WTC11 (cell line): ENCODE data around the gene ELFN1. TPM values are rescaled to one million over a fixed set of nuclear protein-coding genes. Genes with fewer than 3 reads are reported as not detected.

Source experiments
- ATAC-seq: fragments of 200-7000 bp; cut with Tn5 transposase; 2 replicates; pipeline ENCODE4 v1.10.0; 2021; ENCODE audit warnings: mild to moderate bottlenecking, moderate library complexity
- CTCF ChIA-PET: fragments of 300-600 bp; sonication (Branson Sonifier 250); formaldehyde crosslinking; loops from one replicate; lab custom pipeline; 2021; ENCODE audit warnings: antibody characterized with exemption; lab: Charles Lee
- POLR2A ChIA-PET: fragments of 350-600 bp; sonication (Branson Sonifier 250); formaldehyde crosslinking; loops from one replicate; lab custom pipeline; 2021; ENCODE audit warnings: antibody characterized with exemption; lab: Charles Lee
- DNase-seq: peaks from one replicate; pipeline ENCODE4 v3.0.0; 2021; ENCODE audit warnings: low spot score
- H3K27ac Mint-ChIP-seq: 2 replicates; pipeline ENCODE4 v1.8.0; 2021; ENCODE audit warnings: mixed read lengths
- H3K27me3 Mint-ChIP-seq: 2 replicates; pipeline ENCODE4 v1.8.0; 2021; ENCODE audit warnings: low read depth, mild to moderate bottlenecking, moderate library complexity, mixed read lengths
- H3K36me3 Mint-ChIP-seq: 2 replicates; pipeline ENCODE4 v1.8.0; 2021; ENCODE audit warnings: mixed read lengths
- H3K4me1 Mint-ChIP-seq: 2 replicates; pipeline ENCODE4 v1.8.0; 2022; ENCODE audit warnings: mixed read lengths
- H3K4me3 Mint-ChIP-seq: 2 replicates; pipeline ENCODE4 v1.8.0; 2021; ENCODE audit warnings: mild to moderate bottlenecking, moderate library complexity, mixed read lengths
- H3K9me3 Mint-ChIP-seq: 2 replicates; pipeline ENCODE4 v1.8.0; 2021; ENCODE audit warnings: mixed read lengths
- AFF4 ChIP-seq: sonication (generic); formaldehyde crosslinking; IDR thresholded peaks from 2 replicates; pipeline ENCODE4 v1.8.1; 2023; ENCODE audit warnings: mild to moderate bottlenecking, missing genetic modification reagents, borderline replicate concordance
- ATF2 ChIP-seq: sonication (generic); formaldehyde crosslinking; IDR thresholded peaks from 2 replicates; pipeline ENCODE4 v1.8.1; 2022; ENCODE audit warnings: low read depth, missing genetic modification reagents, borderline replicate concordance
- CBFB ChIP-seq: sonication (generic); formaldehyde crosslinking; IDR thresholded peaks from 2 replicates; pipeline ENCODE4 v1.8.1; 2022; ENCODE audit warnings: mild to moderate bottlenecking, low read depth, missing genetic modification reagents
- CREB1 ChIP-seq: sonication (generic); formaldehyde crosslinking; IDR thresholded peaks from 2 replicates; pipeline ENCODE4 v1.8.0; 2023; ENCODE audit warnings: mild to moderate bottlenecking, missing genetic modification reagents
- E2F4 ChIP-seq: sonication (generic); formaldehyde crosslinking; IDR thresholded peaks from 2 replicates; pipeline ENCODE4 v1.8.1; 2022; ENCODE audit warnings: low read depth, mild to moderate bottlenecking, moderate library complexity, missing genetic modification reagents, borderline replicate concordance
- ELF4 ChIP-seq: sonication (generic); formaldehyde crosslinking; IDR thresholded peaks from 2 replicates; pipeline ENCODE4 v1.8.1; 2022; ENCODE audit warnings: low read depth, mild to moderate bottlenecking, moderate library complexity, missing genetic modification reagents
- GRHL2 ChIP-seq: fragments of 250-450 bp; sonication (Bioruptor Pico); IDR thresholded peaks from 2 replicates; pipeline ENCODE4 v1.8.0; 2022; ENCODE audit warnings: mild to moderate bottlenecking, moderate library complexity; ENCODE audit not compliant: insufficient replicate concordance, severe bottlenecking
- HMGA2 ChIP-seq: fragments of 250-450 bp; sonication (Bioruptor Pico); IDR thresholded peaks from 2 replicates; pipeline ENCODE4 v1.4.0; 2021; ENCODE audit warnings: mild to moderate bottlenecking, moderate library complexity
- JUN ChIP-seq: sonication (generic); formaldehyde crosslinking; IDR thresholded peaks from 2 replicates; pipeline ENCODE4 v1.8.0; 2023; ENCODE audit warnings: mild to moderate bottlenecking, missing genetic modification reagents
- MYBL2 ChIP-seq: sonication (generic); formaldehyde crosslinking; IDR thresholded peaks from 2 replicates; pipeline ENCODE4 v1.8.1; 2023; ENCODE audit warnings: mild to moderate bottlenecking, moderate library complexity, missing genetic modification reagents
- NFATC4 ChIP-seq: fragments of 250-450 bp; sonication (Bioruptor Pico); IDR thresholded peaks from 2 replicates; pipeline ENCODE4 v1.9.0; 2021; ENCODE audit warnings: mild to moderate bottlenecking
- NFE2L1 ChIP-seq: sonication (generic); formaldehyde crosslinking; IDR thresholded peaks from 2 replicates; pipeline ENCODE4 v1.8.1; 2023; ENCODE audit warnings: missing genetic modification reagents
- RELA ChIP-seq: sonication (generic); formaldehyde crosslinking; IDR thresholded peaks from 2 replicates; pipeline ENCODE4 v1.8.1; 2022; ENCODE audit warnings: missing genetic modification reagents, mild to moderate bottlenecking, borderline replicate concordance
- USF1 ChIP-seq: sonication (generic); formaldehyde crosslinking; IDR thresholded peaks from 2 replicates; pipeline ENCODE4 v1.8.0; 2022; ENCODE audit warnings: mild to moderate bottlenecking, missing genetic modification reagents
- ZNF416 ChIP-seq: fragments of 250-450 bp; sonication (Bioruptor Pico); IDR thresholded peaks from 2 replicates; pipeline ENCODE4 v1.9.0; 2021; ENCODE audit warnings: mild to moderate bottlenecking, inconsistent platforms
- total RNA-seq: library from RNA; stranded (reverse); gene quantifications from 3 replicates; pipeline ENCODE4 v1.2.3, GENCODE V29; 2021
- TF ChIP-seq, protein P1 (sequence below): fragments of 250-450 bp; sonication (Bioruptor Pico); conservative IDR thresholded peaks from 2 replicates; pipeline ENCODE4 v1.9.0; 2021; ENCODE audit warnings: mild to moderate bottlenecking
- TF ChIP-seq, protein P2 (sequence below): sonication (generic); formaldehyde crosslinking; IDR thresholded peaks from 2 replicates; pipeline ENCODE4 v1.8.0; 2022; ENCODE audit warnings: mild to moderate bottlenecking, missing genetic modification reagents
- TF ChIP-seq, protein P3 (sequence below): sonication (generic); formaldehyde crosslinking; IDR thresholded peaks from 2 replicates; pipeline ENCODE4 v1.8.0; 2023; ENCODE audit warnings: missing genetic modification reagents, mild to moderate bottlenecking, borderline replicate concordance
- TF ChIP-seq, protein P4 (sequence below): fragments of 250-450 bp; sonication (Bioruptor Pico); IDR thresholded peaks from 2 replicates; pipeline ENCODE4 v2.1.2; 2022; ENCODE audit warnings: mild to moderate bottlenecking, moderate library complexity

Gene ELFN1
- total RNA-seq, 1 experiment from 2014 or later, result 4.6 TPM

GRCh38 chr7:1666823-1667565 lies 3.1 kb upstream of the ELFN1 start:
- ATAC-seq, result no peak
- TF ChIP-seq, protein P1, sequence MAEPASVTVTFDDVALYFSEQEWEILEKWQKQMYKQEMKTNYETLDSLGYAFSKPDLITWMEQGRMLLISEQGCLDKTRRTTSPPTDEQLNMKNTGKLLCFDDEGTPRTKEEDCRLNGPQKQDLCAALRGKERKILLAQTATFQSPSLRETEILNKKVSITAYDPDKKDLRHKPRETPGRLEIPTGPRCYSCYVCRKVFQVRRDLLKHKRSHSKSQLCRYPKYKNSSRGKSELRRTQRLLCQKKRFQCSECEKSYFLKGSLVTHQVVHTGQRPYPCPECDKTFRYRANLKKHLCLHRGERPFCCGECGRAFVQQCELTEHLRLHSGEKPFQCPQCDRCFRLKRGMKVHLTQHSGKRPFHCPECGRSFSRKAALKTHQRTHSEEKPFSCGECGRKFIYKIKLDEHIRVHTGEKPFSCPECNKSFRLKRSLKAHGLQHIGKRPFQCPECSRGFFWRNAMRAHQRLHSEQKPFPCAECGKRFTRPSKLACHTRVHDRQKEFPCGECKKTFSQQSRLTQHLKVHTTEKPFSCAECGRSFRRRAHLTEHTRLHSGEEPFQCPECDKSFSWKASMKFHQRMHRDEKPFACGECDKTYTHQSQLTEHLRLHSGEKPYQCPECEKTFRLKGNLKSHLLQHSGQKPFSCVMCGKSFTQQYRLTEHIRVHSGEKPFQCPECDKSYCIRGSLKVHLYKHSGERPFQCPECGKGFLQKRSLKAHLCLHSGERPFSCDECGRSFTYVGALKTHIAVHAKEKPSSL (CRISPR knock-in tag), result no peak
- TF ChIP-seq, protein P2, sequence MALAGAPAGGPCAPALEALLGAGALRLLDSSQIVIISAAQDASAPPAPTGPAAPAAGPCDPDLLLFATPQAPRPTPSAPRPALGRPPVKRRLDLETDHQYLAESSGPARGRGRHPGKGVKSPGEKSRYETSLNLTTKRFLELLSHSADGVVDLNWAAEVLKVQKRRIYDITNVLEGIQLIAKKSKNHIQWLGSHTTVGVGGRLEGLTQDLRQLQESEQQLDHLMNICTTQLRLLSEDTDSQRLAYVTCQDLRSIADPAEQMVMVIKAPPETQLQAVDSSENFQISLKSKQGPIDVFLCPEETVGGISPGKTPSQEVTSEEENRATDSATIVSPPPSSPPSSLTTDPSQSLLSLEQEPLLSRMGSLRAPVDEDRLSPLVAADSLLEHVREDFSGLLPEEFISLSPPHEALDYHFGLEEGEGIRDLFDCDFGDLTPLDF, result no peak
- no peak for TF ChIP-seq RELA
- no peak for TF ChIP-seq CREB1 (CRISPR knock-in tag)
- TF ChIP-seq MYBL2 (CRISPR knock-in tag), result no peak
- TF ChIP-seq GRHL2 (CRISPR knock-in tag), result no peak
- TF ChIP-seq, protein P3, sequence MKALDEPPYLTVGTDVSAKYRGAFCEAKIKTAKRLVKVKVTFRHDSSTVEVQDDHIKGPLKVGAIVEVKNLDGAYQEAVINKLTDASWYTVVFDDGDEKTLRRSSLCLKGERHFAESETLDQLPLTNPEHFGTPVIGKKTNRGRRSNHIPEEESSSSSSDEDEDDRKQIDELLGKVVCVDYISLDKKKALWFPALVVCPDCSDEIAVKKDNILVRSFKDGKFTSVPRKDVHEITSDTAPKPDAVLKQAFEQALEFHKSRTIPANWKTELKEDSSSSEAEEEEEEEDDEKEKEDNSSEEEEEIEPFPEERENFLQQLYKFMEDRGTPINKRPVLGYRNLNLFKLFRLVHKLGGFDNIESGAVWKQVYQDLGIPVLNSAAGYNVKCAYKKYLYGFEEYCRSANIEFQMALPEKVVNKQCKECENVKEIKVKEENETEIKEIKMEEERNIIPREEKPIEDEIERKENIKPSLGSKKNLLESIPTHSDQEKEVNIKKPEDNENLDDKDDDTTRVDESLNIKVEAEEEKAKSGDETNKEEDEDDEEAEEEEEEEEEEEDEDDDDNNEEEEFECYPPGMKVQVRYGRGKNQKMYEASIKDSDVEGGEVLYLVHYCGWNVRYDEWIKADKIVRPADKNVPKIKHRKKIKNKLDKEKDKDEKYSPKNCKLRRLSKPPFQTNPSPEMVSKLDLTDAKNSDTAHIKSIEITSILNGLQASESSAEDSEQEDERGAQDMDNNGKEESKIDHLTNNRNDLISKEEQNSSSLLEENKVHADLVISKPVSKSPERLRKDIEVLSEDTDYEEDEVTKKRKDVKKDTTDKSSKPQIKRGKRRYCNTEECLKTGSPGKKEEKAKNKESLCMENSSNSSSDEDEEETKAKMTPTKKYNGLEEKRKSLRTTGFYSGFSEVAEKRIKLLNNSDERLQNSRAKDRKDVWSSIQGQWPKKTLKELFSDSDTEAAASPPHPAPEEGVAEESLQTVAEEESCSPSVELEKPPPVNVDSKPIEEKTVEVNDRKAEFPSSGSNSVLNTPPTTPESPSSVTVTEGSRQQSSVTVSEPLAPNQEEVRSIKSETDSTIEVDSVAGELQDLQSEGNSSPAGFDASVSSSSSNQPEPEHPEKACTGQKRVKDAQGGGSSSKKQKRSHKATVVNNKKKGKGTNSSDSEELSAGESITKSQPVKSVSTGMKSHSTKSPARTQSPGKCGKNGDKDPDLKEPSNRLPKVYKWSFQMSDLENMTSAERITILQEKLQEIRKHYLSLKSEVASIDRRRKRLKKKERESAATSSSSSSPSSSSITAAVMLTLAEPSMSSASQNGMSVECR (CRISPR knock-in tag), result no peak
- TF ChIP-seq ATF2, result no peak
- TF ChIP-seq CBFB (CRISPR knock-in tag), result no peak
- no peak for TF ChIP-seq JUN (CRISPR knock-in tag)
- TF ChIP-seq ELF4, result no peak
- no peak for TF ChIP-seq USF1 (CRISPR knock-in tag)
- TF ChIP-seq, protein P4, sequence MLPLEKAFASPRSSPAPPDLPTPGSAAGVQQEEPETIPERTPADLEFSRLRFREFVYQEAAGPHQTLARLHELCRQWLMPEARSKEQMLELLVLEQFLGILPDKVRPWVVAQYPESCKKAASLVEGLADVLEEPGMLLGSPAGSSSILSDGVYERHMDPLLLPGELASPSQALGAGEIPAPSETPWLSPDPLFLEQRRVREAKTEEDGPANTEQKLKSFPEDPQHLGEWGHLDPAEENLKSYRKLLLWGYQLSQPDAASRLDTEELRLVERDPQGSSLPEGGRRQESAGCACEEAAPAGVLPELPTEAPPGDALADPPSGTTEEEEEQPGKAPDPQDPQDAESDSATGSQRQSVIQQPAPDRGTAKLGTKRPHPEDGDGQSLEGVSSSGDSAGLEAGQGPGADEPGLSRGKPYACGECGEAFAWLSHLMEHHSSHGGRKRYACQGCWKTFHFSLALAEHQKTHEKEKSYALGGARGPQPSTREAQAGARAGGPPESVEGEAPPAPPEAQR (CRISPR knock-in tag), result no peak
- TF ChIP-seq NFE2L1 (CRISPR knock-in tag), result no peak
- no peak for TF ChIP-seq ZNF416 (CRISPR knock-in tag)
- TF ChIP-seq NFATC4, result no peak
- no peak for TF ChIP-seq AFF4 (CRISPR knock-in tag)
- TF ChIP-seq HMGA2 (CRISPR knock-in tag), result no peak
- no peak for TF ChIP-seq E2F4
- POLR2A ChIA-PET, result no interaction called here

More at GRCh38 chr7:1666823-1667565, 3.1 kb upstream of the ELFN1 start:
- H3K27ac Mint-ChIP-seq, result no peak overlapping the region
- H3K4me1 Mint-ChIP-seq, result peaks cover 12% of the 10 kb centered on the region
- CTCF ChIA-PET, result interaction anchor here (1.2 kb wide), 1 partner anchor 41 kb away, joined by 3 read pairs; no protein-coding TSS in a partner anchor
- no peaks in the 10 kb centered on the region for H3K9me3 Mint-ChIP-seq
- peak overlapping the region; percentile 67 for H3K4me3 Mint-ChIP-seq
- peaks cover 70% of the 10 kb centered on the region for H3K27me3 Mint-ChIP-seq
- no peaks in the 10 kb centered on the region for H3K36me3 Mint-ChIP-seq
- no peak for DNase-seq
